HG02981 (cell line): ENCODE results near the gene OLR1.
A peak's percentile ranks its signal among the peaks of the same experiment; 100 is the strongest.
"Not testable (repeated sequence)": the region's sequence is repeated elsewhere in the genome, so short reads cannot be mapped to it uniquely, and the experiment has no call there.

Source experiments
- ATAC-seq: cut with Tn5 transposase; IDR thresholded peaks from one replicate; pipeline ENCODE4 v1.9.1; 2021; ENCODE audit warnings: mild to moderate bottlenecking, moderate library complexity; ENCODE audit not compliant: unreplicated experiment

The OLR1 gene

GRCh38 chr12:10191865-10192264 is 19.9 kb upstream of the OLR1 start:
- ATAC-seq = no peak

DNA sequence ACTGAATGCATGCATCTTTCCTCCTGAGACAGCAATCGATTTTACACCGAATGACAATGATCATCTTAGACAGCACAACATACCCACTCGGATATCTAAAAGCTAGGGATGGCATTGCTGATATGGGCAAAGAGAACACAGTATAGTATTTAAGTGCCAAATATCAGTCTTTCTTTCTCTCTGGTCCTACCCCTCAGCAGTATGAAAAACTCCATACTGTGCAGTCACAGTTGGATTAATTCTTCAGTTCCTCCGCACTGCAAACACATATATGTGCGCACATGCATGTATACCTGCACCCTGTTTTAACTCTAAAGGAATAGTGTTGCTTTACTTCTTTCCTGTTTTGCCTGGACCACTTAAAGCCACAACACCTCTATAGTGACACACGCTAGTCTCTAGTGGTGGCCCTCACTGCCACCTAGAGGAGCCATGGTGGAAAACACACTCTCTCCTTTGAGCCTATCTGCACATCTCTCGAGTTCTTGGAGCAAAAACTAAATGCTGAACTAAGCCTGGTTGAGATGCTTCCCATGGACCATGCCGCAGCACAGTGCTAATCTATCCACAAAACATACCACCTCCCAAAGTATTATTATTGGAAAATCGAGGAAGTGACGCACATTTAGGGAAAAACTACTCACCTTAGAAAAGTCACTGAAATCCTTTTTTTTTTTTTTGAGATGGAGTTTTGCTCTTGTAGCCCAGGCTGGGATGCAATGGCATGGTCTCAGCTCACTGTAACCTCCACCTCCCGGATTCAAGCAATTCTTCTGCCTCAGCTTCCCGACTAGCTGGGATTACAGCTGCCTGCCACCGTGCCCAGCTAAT is 18.8 kb upstream of the OLR1 start:
- ATAC-seq = peak; percentile 81

GRCh38 chr12:10189653-10190052 is 17.7 kb upstream of the OLR1 start:
- no peak for ATAC-seq

GRCh38 chr12:10186958-10187357 is 15.0 kb upstream of the OLR1 start:
- ATAC-seq = not testable (repeated sequence)

GRCh38 chr12:10186299-10186698 is 14.4 kb upstream of the OLR1 start:
- ATAC-seq = no peak

- ATAC-seq = no peak
Observed at GRCh38 chr12:10184261-10184843, 12.4 kb upstream of the OLR1 start.

DNA sequence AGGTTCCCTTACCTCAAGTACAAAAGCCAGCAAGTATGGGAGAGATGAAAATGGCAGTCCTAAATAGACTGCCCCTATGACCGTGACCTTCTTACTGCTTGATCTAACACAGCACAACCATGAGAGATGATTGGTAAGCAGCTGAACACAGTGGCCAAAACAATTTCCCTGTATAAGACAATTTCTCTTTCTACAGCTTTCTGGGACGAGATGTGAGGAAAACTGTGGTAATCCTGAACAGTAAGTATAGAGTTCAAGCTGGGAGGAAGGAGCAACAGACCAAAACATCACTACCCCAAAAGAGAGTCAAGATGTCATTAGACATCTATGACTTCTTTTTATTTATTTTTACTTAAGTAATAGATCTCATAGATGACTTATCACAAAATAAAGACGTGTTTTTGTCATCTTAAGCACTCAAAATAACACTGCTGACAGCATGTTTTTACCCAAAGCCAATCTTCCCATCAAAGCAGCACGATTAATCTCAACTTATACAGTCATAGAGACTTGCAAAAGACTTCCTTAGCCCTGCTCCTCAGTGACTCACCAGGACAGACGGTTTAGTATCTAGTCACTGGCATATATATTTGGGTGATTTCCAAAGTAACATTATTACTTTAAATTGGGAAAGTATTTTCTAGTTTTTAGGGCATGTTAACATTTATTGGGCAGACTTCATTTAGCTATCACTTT is 10.6 kb upstream of the OLR1 start:
- no peak for ATAC-seq

DNA sequence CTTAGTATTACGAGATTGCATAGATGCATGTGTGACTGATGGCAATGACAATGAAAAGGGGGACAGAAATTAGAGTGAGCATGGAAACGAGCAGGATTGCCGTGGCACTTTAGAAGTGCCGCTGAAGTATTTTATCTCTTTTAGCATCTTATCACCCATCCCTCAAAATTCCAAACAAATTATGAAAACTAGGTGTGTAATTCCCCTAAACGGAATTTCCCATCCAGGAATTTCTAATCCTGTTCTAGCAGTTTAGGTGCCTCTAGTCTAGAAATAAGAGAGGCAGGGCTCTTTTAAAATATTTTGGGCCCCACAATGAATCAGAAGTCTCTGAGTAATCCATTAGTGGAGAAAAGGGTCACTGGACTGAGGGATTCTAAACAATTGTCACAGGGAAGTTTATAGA is 7.8 kb upstream of the OLR1 start:
- no peak for ATAC-seq

DNA sequence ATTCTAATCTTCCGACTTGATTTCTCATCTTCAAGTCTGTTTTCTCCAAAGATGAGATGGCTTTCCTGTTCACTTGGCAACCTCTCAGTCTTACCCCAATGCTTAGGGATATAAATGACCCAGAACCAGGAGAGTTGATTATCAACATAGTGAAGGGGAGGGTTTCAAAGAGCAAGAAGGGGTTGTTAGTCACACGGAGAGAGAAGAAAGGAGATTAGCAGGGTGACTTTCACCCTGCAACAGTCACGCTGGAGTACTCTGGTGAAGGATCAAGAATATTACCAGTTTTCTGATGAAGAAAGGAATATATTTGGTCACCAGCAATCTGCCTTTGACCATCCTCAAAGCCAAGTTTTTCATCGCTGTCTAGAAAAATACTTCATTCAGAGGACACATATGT is 6.9 kb upstream of the OLR1 start, which contains the start of gene TMEM52B:
Gene TMEM52B, plus strand, starts transcription at position 212 of the 400 bp plus-strand sequence. CDS start 543 bp downstream, outside the sequence.
- no peak for ATAC-seq

GRCh38 chr12:10175846-10176636 is 4.1 kb upstream of the OLR1 start:
- ATAC-seq = no peak

- no peak for ATAC-seq
Observed at GRCh38 chr12:10174986-10175614, 3.2 kb upstream of the OLR1 start.

DNA sequence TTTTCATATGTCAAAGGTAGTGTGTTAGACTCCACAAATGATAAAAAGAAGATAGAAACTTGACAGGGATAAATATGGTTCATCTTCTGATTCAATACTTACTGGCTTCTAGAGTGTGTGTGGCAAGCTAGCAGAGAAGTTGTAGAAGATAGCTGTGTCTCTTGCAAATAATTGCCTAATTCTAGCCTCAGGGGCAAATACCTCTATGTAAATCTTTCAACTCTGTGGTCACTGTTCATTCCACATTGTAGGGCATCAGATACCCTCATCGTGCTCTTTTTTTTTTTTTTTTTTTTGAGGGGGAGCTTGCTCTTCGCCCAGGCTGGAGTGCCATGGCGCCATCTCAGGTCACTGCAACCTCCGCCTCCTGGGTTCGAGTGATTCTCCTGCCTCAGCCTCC is 1.7 kb downstream of the OLR1 start:
- no peak for ATAC-seq

GRCh38 chr12:10169104-10169503 is 2.8 kb downstream of the OLR1 start:
- ATAC-seq = no peak

DNA sequence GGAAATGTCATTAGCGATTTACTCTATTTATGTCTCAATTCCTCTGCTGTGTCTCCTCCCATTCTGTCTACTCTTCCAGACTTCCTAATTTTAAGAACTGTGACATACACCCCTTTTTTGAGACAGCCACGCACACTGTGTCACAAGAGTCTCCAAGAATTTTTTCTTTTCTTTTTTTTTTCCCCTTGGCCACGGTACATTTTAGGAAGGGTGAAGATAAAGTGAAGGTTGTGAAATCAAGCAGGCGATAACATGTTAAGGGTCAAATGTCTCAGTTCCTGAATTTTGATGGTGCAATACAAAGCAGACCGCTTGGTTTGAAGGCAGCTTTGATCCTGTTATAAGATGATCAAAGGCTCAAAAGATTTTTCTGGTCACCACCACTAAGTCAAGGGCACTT is 4.3 kb downstream of the OLR1 start:
- no peak for ATAC-seq

- ATAC-seq = no peak
Observed at GRCh38 chr12:10165421-10165820, 6.5 kb downstream of the OLR1 start.

- no peak for ATAC-seq
Observed at GRCh38 chr12:10163084-10163483, 8.8 kb downstream of the OLR1 start.

DNA sequence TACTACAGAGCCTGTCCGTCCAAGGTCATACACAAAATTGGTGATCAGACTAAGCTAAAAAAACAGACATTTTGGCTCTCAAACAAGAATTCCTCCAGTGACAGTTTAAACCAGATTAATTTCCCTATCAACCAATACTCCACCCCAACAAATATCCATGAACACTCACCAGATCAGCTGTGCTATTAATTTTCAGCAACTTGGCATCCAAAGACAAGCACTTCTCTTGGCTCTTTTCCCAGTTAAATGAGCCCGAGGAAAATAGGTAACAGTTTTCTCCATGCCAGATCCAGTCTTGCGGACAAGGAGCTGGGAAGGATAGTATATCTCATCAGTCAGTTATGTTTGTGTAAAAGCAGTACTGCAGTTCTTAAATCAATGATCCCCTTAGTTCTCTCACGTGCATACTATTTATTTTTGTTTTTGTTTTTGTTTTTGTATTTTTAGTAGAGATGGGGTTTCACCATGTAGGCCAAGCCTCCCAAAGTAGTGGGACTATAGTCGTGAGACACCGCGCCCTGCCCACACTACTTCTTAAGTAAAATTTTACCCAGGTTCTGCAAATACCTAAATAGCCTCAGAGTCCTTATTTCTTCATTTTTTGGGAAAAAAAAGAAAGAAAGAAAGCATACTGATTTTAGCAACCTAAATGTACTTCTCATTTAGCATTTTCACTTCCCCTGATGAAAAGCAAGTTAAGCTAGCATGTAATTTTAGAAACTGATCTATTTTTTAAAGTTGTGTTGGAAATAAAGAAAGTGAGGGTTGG is 11.1 kb downstream of the OLR1 start:
- no peak for ATAC-seq

GRCh38 chr12:10159280-10159679 is 12.7 kb downstream of the OLR1 start:
- ATAC-seq = no peak

GRCh38 chr12:10158406-10158805 is 13.5 kb downstream of the OLR1 start:
- no peak for ATAC-seq

GRCh38 chr12:10155966-10156365 is 16.0 kb downstream of the OLR1 start:
- no peak for ATAC-seq
